Measurements from ENCODE around the gene GRSF1.

GRSF1 gene

GRCh38 chr4:70839589-70840093, at the start of gene GRSF1:
TSS of gene GRSF1 (minus strand) at chr4:70839890. CDS start at chr4:70839827, 63 bp downstream.
- in situ Hi-C loops (cut with MboI; ENCODE audit: low pct_unique_long_range_greater_than_20kb, low sequenced_read_pairs, unreplicated experiment): no loop called here
- peak; percentile 41 for TF ChIP-seq CTCF (IDR thresholded peaks at IDR 0.05; ENCODE audit: extremely low read depth, insufficient read depth, missing control alignments)
- DNase-seq (ENCODE audit: low spot score): peak; percentile 94

GRCh38 chr4:70885174-70885573, 45.5 kb upstream of the GRSF1 start:
- TF ChIP-seq CTCF (IDR thresholded peaks at IDR 0.05; ENCODE audit: extremely low read depth, insufficient read depth, missing control alignments): no peak
- DNase-seq (ENCODE audit: low spot score): no peak
- in situ Hi-C loops (cut with MboI; ENCODE audit: low pct_unique_long_range_greater_than_20kb, low sequenced_read_pairs, unreplicated experiment): no loop called here

- in situ Hi-C loops (cut with MboI; ENCODE audit: low pct_unique_long_range_greater_than_20kb, low sequenced_read_pairs, unreplicated experiment): no loop called here
- no peak for TF ChIP-seq CTCF (IDR thresholded peaks at IDR 0.05; ENCODE audit: extremely low read depth, insufficient read depth, missing control alignments)
- no peak for DNase-seq (ENCODE audit: low spot score)
These were observed 41.0 kb upstream of the GRSF1 start for GRCh38 chr4:70880739-70881138.

GRCh38 chr4:70877556-70877955, 37.9 kb upstream of the GRSF1 start:
- DNase-seq (ENCODE audit: low spot score): no peak
- TF ChIP-seq CTCF (IDR thresholded peaks at IDR 0.05; ENCODE audit: extremely low read depth, insufficient read depth, missing control alignments): no peak
- in situ Hi-C loops (cut with MboI; ENCODE audit: low pct_unique_long_range_greater_than_20kb, low sequenced_read_pairs, unreplicated experiment): no loop called here

GRCh38 chr4:70874268-70875156, 34.8 kb upstream of the GRSF1 start:
- in situ Hi-C loops (cut with MboI; ENCODE audit: low pct_unique_long_range_greater_than_20kb, low sequenced_read_pairs, unreplicated experiment): no loop called here
- TF ChIP-seq CTCF (IDR thresholded peaks at IDR 0.05; ENCODE audit: extremely low read depth, insufficient read depth, missing control alignments): no peak
- peak; percentile 24 for DNase-seq (ENCODE audit: low spot score)

GRCh38 chr4:70873216-70873615, 33.5 kb upstream of the GRSF1 start:
- in situ Hi-C loops (cut with MboI; ENCODE audit: low pct_unique_long_range_greater_than_20kb, low sequenced_read_pairs, unreplicated experiment): no loop called here
- no peak for TF ChIP-seq CTCF (IDR thresholded peaks at IDR 0.05; ENCODE audit: extremely low read depth, insufficient read depth, missing control alignments)
- DNase-seq (ENCODE audit: low spot score): no peak
